GM23338 (cell line): ENCODE data around the gene GCAT. TPM values are rescaled to one million over a fixed set of nuclear protein-coding genes. Genes with fewer than 3 reads are reported as not detected.

Source experiments
- CTCF ChIP-seq, 2 experiments: fragments of 200-600 bp in 1 of 2; sonication (generic) in 1 of 2; conservative IDR thresholded peaks; 2 replicates each; pipeline versions ENCODE4 v1.5.1 to v1.6.1; 2016 to 2017; ENCODE audit warnings: antibody characterized with exemption in 2 of 2, low read depth in 2 of 2, mild to moderate bottlenecking in 2 of 2, moderate library complexity in 1 of 2
- ETS1 ChIP-seq: IDR thresholded peaks from 2 replicates; pipeline ENCODE4 v1.6.1; 2016; ENCODE audit warnings: antibody characterized with exemption
- EZH2 ChIP-seq: fragments of 200-600 bp; sonication (generic); IDR thresholded peaks from one replicate; pipeline ENCODE4 v1.8.0; 2017; ENCODE audit warnings: antibody characterized with exemption, mild to moderate bottlenecking, low read depth; ENCODE audit not compliant: unreplicated experiment
- JUNB ChIP-seq: IDR thresholded peaks from one replicate; pipeline ENCODE4 v1.6.1; 2016; ENCODE audit warnings: antibody characterized with exemption; ENCODE audit not compliant: unreplicated experiment
- NANOG ChIP-seq: IDR thresholded peaks from 2 replicates; pipeline ENCODE4 v1.6.1; 2016; ENCODE audit warnings: antibody characterized with exemption, borderline replicate concordance
- POLR2AphosphoS5 ChIP-seq: IDR thresholded peaks from 2 replicates; pipeline ENCODE4 v1.6.1; 2016; ENCODE audit warnings: antibody characterized with exemption, low read depth
- STAT1 ChIP-seq: IDR thresholded peaks from one replicate; pipeline ENCODE4 v1.6.1; 2016; ENCODE audit warnings: antibody characterized with exemption; ENCODE audit not compliant: unreplicated experiment
- ZNF114 ChIP-seq: fragments of 250-450 bp; sonication (Bioruptor Pico); IDR thresholded peaks from 2 replicates; pipeline ENCODE4 v1.5.0; 2020; ENCODE audit warnings: mild to moderate bottlenecking, moderate library complexity
- ZNF331 ChIP-seq: fragments of 250-450 bp; sonication (Bioruptor Pico); IDR thresholded peaks from 2 replicates; pipeline ENCODE4 v1.5.0; 2020; ENCODE audit warnings: low read depth, mild to moderate bottlenecking, moderate library complexity
- ZNF462 ChIP-seq: fragments of 250-450 bp; sonication (Bioruptor Pico); IDR thresholded peaks from 2 replicates; pipeline ENCODE4 v1.5.0; 2020; ENCODE audit warnings: mild to moderate bottlenecking, moderate library complexity
- polyA plus RNA-seq: library from polyadenylated mRNA; unstranded; fragments of >200 nt; fragmentation: Nextera tagmentation; extraction: Ambion mirVana; gene quantifications from 2 replicates; pipeline ENCODE4 v1.2.1, GENCODE V29; 2016
- total RNA-seq: library from RNA; depleted of rRNA; stranded (reverse); fragments of >200 nt; shearing (Covaris generic); gene quantifications from 2 replicates; pipeline ENCODE4 v1.2.3, GENCODE V29; 2014

GCAT gene
- total and polyA plus RNA-seq, 2 experiments from 2014 or later: 36.8 to 61.3 TPM

DNA sequence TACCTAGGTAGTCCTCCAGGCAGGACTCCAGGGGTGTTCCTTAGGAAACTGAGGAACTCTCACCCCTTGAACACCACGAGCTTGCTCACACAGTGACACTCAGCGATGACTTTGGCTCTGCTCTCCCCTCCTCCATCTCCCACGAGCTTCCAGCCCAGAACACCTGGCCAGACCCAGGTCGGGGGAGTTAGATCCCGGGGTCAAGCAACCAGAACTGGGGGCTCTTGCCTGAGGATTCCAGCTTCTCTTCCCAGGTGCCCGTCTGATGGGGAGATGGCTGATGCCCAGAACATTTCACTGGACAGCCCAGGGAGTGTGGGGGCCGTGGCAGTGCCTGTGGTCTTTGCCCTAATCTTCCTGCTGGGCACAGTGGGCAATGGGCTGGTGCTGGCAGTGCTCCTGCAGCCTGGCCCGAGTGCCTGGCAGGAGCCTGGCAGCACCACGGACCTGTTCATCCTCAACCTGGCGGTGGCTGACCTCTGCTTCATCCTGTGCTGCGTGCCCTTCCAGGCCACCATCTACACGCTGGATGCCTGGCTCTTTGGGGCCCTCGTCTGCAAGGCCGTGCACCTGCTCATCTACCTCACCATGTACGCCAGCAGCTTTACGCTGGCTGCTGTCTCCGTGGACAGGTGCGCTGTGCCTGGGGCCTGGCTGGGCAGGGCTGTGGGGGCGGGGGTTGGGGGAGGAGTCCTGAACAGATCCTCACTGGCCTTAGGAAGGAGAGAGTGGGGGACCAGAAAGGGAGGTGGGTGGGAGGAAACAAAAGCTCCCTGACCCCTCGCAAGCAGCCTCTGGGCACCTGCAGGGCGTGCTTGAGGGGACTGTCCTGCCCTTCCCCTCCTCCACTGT, 15.6 kb downstream of the GCAT start, which contains the start of gene GALR3 (continued):
- TF ChIP-seq ZNF462 (CRISPR knock-in tag): no peak
- TF ChIP-seq ZNF331 (CRISPR knock-in tag): no peak
- no peak for TF ChIP-seq CTCF (conservative IDR thresholded peaks at IDR 0.05; ENCODE audit: low read depth in 2 of 2)
- TF ChIP-seq EZH2: no peak
- no peak for TF ChIP-seq ETS1
- no peak for TF ChIP-seq NANOG
- no peak for TF ChIP-seq STAT1
- no peak for TF ChIP-seq ZNF114 (CRISPR knock-in tag)
- TF ChIP-seq POLR2AphosphoS5: no peak
- TF ChIP-seq JUNB: no peak
